SW 1271 (cell line): ENCODE data around the gene APOBEC3F.
"Not testable (repeated sequence)": the region's sequence is repeated elsewhere in the genome, so short reads cannot be mapped to it uniquely, and the experiment has no call there.

Experiments
- DNase-seq, 2 experiments: peaks; one replicate each; lab custom pipeline; 2025; lab: John Stamatoyannopoulos, UW

The APOBEC3F gene

DNA sequence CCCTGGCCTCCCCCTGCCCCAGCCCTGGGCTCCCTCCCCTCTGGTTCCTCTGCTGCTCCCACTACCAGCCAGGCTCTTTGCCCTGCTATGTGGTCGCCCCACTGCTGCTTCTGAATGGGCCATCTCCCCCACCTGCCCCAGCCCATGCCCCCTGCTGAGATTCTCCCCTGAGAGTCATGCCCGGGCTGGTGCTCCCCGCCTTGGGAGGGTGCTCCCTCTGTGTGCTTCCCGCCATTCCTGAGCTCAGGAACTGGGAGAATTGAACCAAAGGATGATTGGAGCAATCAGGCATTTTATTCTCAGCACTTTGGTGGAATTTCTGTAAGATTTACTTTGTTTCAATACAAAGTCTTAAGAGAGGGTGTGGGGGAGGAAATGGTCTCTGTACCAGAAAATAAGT lies 12.9 kb upstream of the APOBEC3F start:
- DNase-seq, result no peak

DNA sequence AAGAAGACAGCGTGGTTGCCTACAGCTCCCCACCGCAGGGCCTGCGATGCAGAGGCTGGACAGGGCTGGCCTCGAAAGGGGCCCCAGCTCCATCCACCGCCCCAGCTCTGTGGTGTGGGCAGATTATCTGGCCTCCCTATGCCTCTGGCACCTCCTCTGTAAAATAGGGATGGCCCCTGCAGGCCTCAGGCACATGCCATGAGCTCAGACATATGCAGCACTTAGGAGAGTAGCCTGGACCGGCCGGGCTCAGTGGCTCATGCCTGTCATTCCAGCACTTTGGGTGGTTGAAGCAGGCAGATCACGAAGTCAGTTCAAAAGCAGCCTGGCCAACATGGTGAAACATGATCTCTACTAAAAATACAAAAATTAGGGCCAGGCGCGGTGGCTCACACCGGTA lies 12.4 kb upstream of the APOBEC3F start:
- DNase-seq, result no peak

GRCh38 chr22:39029227-39029626 lies 11.4 kb upstream of the APOBEC3F start:
- no peak for DNase-seq

- no peak for DNase-seq
These were observed 10.0 kb upstream of the APOBEC3F start for GRCh38 chr22:39030705-39031104.

GRCh38 chr22:39031434-39032295 lies 9.0 kb upstream of the APOBEC3F start:
- DNase-seq, result not testable (repeated sequence)

GRCh38 chr22:39037071-39037470 lies 3.6 kb upstream of the APOBEC3F start:
- DNase-seq, result not testable (repeated sequence)

DNA sequence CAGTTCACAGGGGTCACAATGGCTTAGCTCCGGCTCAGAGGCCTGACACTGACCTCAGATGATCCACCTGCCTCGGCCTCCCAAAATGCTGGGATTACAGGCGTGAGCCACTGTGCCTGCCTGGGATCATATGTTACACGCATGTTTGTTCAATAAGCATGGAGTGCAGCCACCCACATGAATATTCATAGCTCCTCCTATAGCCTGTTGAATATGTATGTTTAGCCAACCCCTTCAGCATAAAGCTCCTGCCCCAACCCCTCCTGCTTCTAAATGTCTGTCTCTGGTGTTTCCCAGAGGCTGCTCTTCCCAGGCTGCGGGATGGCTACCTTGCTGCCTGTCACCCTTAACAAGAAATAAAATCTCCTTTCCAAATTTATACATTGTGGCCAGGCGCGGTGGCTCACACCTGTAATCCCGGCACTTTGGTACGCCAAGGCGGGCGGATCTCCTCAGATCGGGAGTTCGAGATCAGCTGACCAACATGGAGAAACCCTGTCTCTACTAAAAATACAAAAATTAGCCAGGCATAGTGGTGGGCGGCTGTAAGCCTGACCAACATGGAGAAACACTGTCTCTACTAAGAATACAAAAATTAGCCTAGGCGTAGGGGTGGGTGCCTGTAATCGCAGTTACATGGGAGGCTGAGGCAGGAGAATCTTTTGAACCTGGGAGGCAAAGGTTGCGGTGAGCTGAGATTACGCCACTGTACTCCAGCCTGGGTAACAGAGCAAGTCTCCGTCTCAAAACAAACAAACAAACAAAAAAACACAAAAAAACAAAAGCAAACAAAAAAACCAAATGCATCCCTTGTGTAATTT lies 1.1 kb upstream of the APOBEC3F start:
- no peak for DNase-seq

GRCh38 chr22:39040155-39040537 lies 518 bp upstream of the APOBEC3F start:
- not testable (repeated sequence) for DNase-seq

- DNase-seq, result no peak
These were observed 1.2 kb downstream of the APOBEC3F start for GRCh38 chr22:39041908-39042307.

DNA sequence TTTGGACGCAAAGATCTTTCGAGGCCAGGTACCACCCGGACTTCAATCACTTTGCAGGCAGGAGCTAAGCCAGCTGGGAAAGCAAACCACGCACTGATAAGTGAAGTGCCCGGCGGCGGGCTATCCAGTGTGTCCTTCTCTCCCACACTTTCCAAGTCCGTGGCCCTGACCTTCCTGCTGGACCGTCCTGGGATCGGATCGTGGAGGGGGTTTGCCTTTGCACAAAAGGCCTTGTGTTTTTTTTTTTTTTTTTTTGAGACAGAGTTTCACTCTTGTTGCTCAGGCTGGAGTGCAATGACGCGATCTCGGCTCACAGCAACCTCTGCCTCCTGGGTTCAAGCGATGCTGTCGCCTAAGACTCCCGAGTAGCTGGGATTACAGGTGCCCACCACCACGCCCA lies 2.4 kb downstream of the APOBEC3F start:
- not testable (repeated sequence) for DNase-seq

DNA sequence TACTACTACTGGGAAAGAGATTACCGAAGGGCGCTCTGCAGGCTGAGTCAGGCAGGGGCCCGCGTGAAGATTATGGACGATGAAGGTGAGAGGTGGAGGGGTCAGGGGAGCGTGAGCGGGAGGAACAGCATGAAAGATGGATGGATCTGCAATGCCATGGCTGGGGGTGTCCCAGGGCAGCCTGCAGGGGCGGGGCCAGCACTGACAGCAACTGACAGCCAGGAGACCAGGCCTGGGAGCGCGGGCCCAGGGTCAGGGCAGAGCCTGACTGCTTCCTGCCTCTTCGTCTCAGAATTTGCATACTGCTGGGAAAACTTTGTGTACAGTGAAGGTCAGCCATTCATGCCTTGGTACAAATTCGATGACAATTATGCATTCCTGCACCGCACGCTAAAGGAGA lies 4.5 kb downstream of the APOBEC3F start:
- DNase-seq, result not testable (repeated sequence)

DNA sequence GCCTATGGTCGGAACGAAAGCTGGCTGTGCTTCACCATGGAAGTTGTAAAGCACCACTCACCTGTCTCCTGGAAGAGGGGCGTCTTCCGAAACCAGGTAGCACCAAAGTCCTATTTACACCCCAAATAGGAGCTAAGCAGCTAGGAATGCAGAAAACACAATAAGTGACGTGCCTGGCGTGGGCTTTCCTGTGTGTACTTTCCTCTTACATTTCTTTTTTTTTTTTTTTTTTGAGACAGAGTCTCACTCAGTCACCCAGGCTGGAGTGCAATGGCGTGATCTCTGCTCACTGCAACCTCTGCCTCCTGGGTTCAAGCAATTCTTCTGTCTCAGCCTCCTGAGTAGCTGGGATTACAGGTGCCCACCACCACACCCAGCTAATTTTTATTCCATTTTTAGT lies 8.8 kb downstream of the APOBEC3F start:
- DNase-seq, result not testable (repeated sequence)

DNA sequence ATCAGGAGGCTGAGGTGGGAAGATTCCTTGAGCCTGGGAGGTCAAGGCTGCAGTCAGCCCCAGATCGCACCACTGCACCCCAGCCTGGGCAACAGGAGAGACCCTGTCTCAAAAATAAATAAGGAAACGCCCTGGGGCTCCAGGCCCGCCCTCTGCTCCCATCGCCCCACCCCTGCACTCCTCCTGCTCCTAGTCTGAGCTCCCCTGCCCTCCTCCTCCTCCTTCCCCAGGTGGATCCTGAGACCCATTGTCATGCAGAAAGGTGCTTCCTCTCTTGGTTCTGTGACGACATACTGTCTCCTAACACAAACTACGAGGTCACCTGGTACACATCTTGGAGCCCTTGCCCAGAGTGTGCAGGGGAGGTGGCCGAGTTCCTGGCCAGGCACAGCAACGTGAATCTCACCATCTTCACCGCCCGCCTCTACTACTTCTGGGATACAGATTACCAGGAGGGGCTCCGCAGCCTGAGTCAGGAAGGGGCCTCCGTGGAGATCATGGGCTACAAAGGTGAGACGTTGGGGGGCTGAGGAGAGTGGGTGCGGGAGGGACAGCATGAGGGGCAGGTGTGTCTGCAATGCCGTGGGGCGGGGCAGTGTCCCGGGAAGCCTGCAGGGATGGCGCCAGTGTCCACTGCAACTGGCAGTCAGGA lies 11.3 kb downstream of the APOBEC3F start:
- DNase-seq, result not testable (repeated sequence)

- no peak for DNase-seq
These were observed 15.0 kb downstream of the APOBEC3F start for GRCh38 chr22:39055658-39056057.

GRCh38 chr22:39061290-39061689 lies 20.6 kb downstream of the APOBEC3F start:
- DNase-seq, result not testable (repeated sequence)

GRCh38 chr22:39061951-39062350 lies 21.3 kb downstream of the APOBEC3F start:
- DNase-seq, result not testable (repeated sequence)

GRCh38 chr22:39063904-39064303 lies 23.2 kb downstream of the APOBEC3F start:
- not testable (repeated sequence) for DNase-seq

DNA sequence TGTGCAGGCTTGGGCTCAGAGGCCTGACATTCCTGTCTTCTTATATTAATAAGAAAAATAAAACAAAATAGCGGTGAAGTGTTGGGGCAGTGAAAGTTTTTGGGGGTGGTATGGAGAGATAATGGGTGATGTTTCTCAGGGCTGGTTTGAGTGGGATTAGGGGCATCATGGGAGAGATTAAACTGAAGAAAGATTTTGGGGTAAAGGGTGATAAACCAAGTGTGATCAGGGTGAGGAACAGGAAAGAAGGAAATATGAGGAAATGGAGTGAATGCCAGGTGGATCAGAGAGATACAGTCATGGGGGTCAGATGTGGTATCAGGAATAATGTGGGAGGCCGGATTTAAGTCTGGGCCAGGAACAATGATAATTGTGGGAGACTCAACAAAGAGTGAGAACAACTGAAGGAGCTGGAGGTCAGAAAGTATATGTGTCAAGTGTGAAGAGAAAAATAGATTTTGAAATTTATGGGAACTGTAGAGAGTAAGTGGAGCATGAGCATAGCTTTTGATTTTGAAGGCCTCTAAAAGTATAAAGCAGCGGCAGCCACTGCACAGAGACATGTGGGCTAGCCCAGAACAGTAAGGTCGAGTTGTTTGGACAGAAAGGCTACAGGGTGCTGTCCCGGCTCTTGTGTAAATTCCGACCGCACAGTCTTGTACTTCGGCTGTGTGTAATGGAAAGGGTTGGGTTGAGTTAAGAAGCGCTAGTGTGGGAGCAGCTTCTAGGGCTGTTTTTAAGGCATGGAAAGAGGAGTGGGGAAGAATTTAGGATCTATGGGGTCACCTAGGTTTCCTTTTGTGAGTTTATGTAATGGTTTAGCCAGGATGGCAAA lies 26.0 kb downstream of the APOBEC3F start:
- not testable (repeated sequence) for DNase-seq

DNA sequence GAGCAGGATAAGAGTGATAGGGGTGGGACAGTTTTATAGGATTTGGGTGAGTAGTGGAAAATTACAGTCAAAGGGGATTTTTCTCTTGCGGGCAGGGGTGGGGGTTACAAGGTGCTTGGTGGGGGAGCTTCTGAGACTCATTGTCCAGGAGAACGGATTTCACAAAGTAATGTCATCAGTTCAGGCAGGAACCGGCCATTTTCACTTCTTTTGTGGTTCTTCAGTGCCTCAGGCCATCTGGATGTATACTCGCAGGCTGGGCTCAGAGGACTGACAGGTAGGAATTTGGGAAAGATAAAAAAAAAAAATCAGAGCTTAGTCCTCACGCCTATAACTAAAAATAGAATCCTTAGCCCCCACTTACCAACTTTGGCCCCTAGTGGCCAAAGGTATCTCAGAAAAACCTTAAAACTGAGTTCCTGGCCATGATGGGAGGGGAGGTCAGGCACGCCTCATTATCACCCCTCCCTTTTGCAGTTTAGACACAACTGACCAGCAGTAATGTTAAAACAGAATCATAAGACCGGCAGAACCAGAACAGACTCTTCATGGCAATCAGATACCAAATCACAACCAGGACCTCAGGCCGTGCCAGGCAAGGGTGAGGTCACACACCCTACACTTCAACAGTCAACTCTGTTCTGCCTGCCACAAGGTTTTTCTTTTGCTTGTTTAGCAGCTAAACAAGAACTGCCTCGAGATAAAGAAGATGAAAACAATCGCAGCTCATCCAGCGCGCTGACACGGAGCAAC lies 27.5 kb downstream of the APOBEC3F start:
- no peak for DNase-seq

- no peak for DNase-seq
These were observed 29.5 kb downstream of the APOBEC3F start for GRCh38 chr22:39070186-39070585.

DNA sequence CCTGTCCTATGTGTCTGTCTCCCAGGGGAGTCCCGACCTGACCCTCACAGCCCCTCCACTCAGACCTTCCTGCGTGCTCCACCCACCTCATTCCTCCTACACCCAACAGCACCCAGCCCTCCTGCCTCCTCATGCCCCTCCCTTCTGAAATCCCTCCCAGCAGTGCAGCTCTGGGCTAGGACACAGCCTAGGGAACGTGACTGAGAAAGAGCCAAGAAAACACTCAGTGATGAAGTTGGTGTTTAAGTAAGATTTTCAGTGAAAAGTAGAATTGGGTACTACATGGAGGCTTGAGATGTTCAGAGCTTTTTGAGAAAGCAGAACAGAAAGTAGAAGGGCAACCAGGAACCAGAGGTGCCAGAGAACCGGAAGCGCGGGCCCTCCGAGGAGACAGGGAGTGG lies 31.9 kb downstream of the APOBEC3F start:
- DNase-seq, result not testable (repeated sequence)
